Measurements from ENCODE around the gene THG1L. TPM values are rescaled to one million over a fixed set of nuclear protein-coding genes. Genes with fewer than 3 reads are reported as not detected.
A peak's percentile ranks its signal among the peaks of the same experiment; 100 is the strongest.

Gene THG1L
- total RNA-seq, 4 donors from 2014 or later: 2.2 to 16.8 (median 7.0) TPM

DNA sequence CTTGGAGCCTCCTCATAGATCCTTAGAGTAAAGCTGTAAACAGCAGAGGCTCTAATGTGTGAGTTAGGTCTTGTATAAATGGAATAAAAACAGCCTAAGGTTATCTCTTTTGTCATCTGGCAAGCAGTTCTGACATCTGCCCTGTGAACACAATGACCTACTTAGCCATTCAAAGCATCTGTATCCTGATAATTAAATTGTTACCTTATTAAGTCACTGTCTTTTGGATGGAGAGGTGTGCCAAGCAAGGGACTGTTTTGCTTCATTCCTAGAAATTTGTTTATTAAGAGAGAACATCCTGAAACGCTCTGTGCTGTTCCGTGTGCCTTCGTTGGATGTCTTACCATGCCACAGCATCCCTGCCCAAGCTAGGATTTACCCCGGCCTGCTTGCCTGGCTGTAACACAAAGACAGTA lies 13.8 kb downstream of the THG1L start:
- no peak for DNase-seq
- TF ChIP-seq CTCF (IDR thresholded peaks at IDR 0.05): no peak
- no peak for TF ChIP-seq POLR2AphosphoS5 (IDR thresholded peaks at IDR 0.05)
- no peak for TF ChIP-seq EP300 (IDR thresholded peaks at IDR 0.05; ENCODE audit: low read depth)
- TF ChIP-seq POLR2A (IDR thresholded peaks at IDR 0.05): no peak
- Histone ChIP-seq H3K4me3 (peak overlapping the region in 2 of 4 donors; percentile 83 to 92), H3K27ac (peak overlapping the region in 2 of 4 donors; percentile 6 to 78), H3K36me3 (no peaks in the 10 kb centered on the region), H3K9me3 (no peaks in the 10 kb centered on the region), H3K27me3 (no peaks in the 10 kb centered on the region), H3K4me1 (peaks cover 12 to 26% (median 15%) of the 10 kb centered on the region in 4 donors)
- in situ Hi-C loops (cut with MboI; ENCODE audit: low pct_ligation_motif_present in 1 of 4, low pct_unique_long_range_greater_than_20kb in 1 of 4, low sequenced_read_pairs in 3 of 4): loop anchor here in 3 of 4 donors (10.0 to 25.0 kb wide), 5 partner anchors 258 to 608 kb away; partner anchors contain the start of gene MED7 (in 1 of the 3)
- 68 to 88% methylated on average over 4 of the region's 4 CpGs for WGBS, 2 donors (ENCODE audit: low coverage in 1 of 2)
- intact Hi-C loops (cut with DNase I; ENCODE audit: low total_unique reads): loop anchor here (10.0 kb wide), 1 partner anchor 1710 kb away; no protein-coding TSS in a partner anchor

DNA sequence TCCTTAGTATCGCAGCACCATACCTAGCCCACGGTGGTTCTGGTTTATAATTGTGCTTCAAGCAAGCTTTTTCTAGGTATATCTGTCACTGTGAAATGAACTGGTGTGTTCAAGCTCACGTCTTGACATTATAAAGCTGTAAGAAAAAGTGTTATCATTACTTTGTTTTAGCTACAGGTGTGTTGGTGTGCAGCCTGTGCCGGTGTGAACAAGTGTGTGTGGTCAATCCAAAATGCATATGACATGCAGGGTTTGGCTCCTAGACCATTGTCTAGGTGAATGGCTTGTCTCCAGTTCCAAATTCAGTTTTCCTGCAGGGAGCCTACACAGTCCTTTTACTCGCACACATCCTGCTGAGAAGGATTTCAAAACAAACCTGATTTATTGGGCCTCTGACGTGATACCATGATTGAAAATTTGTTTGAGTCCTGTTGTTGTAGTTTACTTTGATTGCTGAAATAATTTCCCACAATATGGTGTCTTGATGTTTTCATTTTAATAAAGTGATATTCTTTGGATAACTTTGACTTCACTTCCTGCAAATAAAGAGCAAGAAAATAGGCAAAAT lies 16.0 kb downstream of the THG1L start:
- intact Hi-C loops (cut with DNase I; ENCODE audit: low total_unique reads): loop anchor here (10.0 kb wide), 1 partner anchor 1712 kb away; no protein-coding TSS in a partner anchor
- Histone ChIP-seq H3K27ac (no peak overlapping the region), H3K4me1 (peaks cover 12 to 31% (median 15%) of the 10 kb centered on the region in 4 donors), H3K36me3 (peaks cover 0 to 5% (median 0%) of the 10 kb centered on the region in 4 donors), H3K4me3 (no peak overlapping the region), H3K9me3 (no peaks in the 10 kb centered on the region), H3K27me3 (no peaks in the 10 kb centered on the region)
- in situ Hi-C loops (cut with MboI; ENCODE audit: low pct_ligation_motif_present in 1 of 4, low pct_unique_long_range_greater_than_20kb in 1 of 4, low sequenced_read_pairs in 3 of 4): loop anchor here in 3 of 4 donors (10.0 to 25.0 kb wide), 5 partner anchors 260 to 610 kb away; partner anchors contain the start of gene MED7 (in 1 of the 3)
- TF ChIP-seq POLR2AphosphoS5 (IDR thresholded peaks at IDR 0.05) (no peak), POLR2A (IDR thresholded peaks at IDR 0.05) (no peak), EP300 (IDR thresholded peaks at IDR 0.05; ENCODE audit: low read depth) (no peak), CTCF (IDR thresholded peaks at IDR 0.05) (no peak)
- DNase-seq: no peak
- WGBS, 2 donors (ENCODE audit: low coverage in 1 of 2): 82 to 92% methylated on average over 6 of the region's 6 CpGs

GRCh38 chr5:157747766-157748700 lies 16.8 kb downstream of the THG1L start:
- WGBS, 2 donors (ENCODE audit: low coverage in 1 of 2): 89% methylated on average over 7 to 8 of the region's 8 CpGs
- H3K27ac ChIP-seq: no peak overlapping the region
- in situ Hi-C loops (cut with MboI; ENCODE audit: low pct_ligation_motif_present in 1 of 4, low pct_unique_long_range_greater_than_20kb in 1 of 4, low sequenced_read_pairs in 3 of 4): loop anchor here in 3 of 4 donors (10.0 to 25.0 kb wide), 5 partner anchors 261 to 611 kb away; partner anchors contain the start of gene MED7 (in 1 of the 3)

More at GRCh38 chr5:157747766-157748700, 16.8 kb downstream of the THG1L start:
- no peak for DNase-seq
- no peak for TF ChIP-seq POLR2AphosphoS5 (IDR thresholded peaks at IDR 0.05)
- no peak for TF ChIP-seq POLR2A (IDR thresholded peaks at IDR 0.05)
- no peak for TF ChIP-seq CTCF (IDR thresholded peaks at IDR 0.05)
- TF ChIP-seq EP300 (IDR thresholded peaks at IDR 0.05; ENCODE audit: low read depth): no peak
- intact Hi-C loops (cut with DNase I; ENCODE audit: low total_unique reads): loop anchor here (10.0 kb wide), 1 partner anchor 1713 kb away; no protein-coding TSS in a partner anchor
- Histone ChIP-seq H3K9me3 (no peaks in the 10 kb centered on the region), H3K4me3 (no peak overlapping the region), H3K36me3 (peaks cover 0 to 12% (median 0%) of the 10 kb centered on the region in 4 donors), H3K27me3 (no peaks in the 10 kb centered on the region), H3K4me1 (peaks cover 10 to 29% (median 13%) of the 10 kb centered on the region in 4 donors)

Measured in transverse colon (tissue), 4 donors.